Psoas muscle (tissue), 8 donors: ENCODE measurements around the gene TACSTD2. TPM values are rescaled to one million over a fixed set of nuclear protein-coding genes. Genes with fewer than 3 reads are reported as not detected.
"Not testable (repeated sequence)": the region's sequence is repeated elsewhere in the genome, so short reads cannot be mapped to it uniquely, and the experiment has no call there.

ENCODE experiments used
- ATAC-seq, 4 donors: fragments of 200-7000 bp; cut with Tn5 transposase; one replicate each; pipeline ENCODE4 v1.9.1; 2020; ENCODE audit warnings: moderate library complexity in 3 of 4, mild to moderate bottlenecking in 2 of 4
- DNase-seq, 2 donors: peaks; one replicate each; pipeline ENCODE4 v3.0.0-alpha.2; 2020
- H3K27ac ChIP-seq: fragments of 200-600 bp; one replicate; pipeline ENCODE4 v1.8.0; 2022
- H3K27me3 ChIP-seq, 3 donors: fragments of 200-600 bp in 1 of 3; one replicate each; pipeline versions ENCODE4 v1.6.1 to v1.8.0; 2013 to 2022; ENCODE audit warnings: low read length in 2 of 3, mild to moderate bottlenecking in 2 of 3, moderate library complexity in 1 of 3; ENCODE audit not compliant: insufficient read depth in 3 of 3
- H3K36me3 ChIP-seq, 2 donors: fragments of 200-600 bp in 1 of 2; one replicate each; pipeline versions ENCODE4 v1.6.1 to v1.8.0; 2013 to 2022; ENCODE audit warnings: low read depth in 1 of 2, mild to moderate bottlenecking in 1 of 2, moderate library complexity in 1 of 2; ENCODE audit not compliant: insufficient read depth in 1 of 2
- H3K4me1 ChIP-seq: fragments of 200-600 bp; one replicate; pipeline ENCODE4 v1.8.0; 2022
- H3K4me3 ChIP-seq: fragments of 200-600 bp; one replicate; pipeline ENCODE4 v1.8.0; 2022; ENCODE audit warnings: mild to moderate bottlenecking
- H3K9me3 ChIP-seq: fragments of 200-600 bp; one replicate; pipeline ENCODE4 v1.8.0; 2022
- CTCF ChIP-seq: fragments of 200-600 bp; IDR thresholded peaks from one replicate; pipeline ENCODE4 v1.8.0; 2022; ENCODE audit warnings: antibody characterized with exemption
- WGBS, 3 donors: extraction: QIAGEN DNeasy Blood & Tissue Kit; methylation state at CpG; one replicate each; pipeline versions ENCODE4 v1.1.6 to v1.1.7; 2013; 5-methylcytosine and 5-hydroxymethylcytosine counted together
- intact Hi-C, 2 donors: fragments of 100-400 bp; cut with DNase I; formaldehyde crosslinking; loops; one replicate each; pipeline versions ENCODE4 v1.11.0 to v1.14.2; 2022
- long read RNA-seq, 2 donors: library from polyadenylated mRNA; unstranded; transcript quantifications; one replicate each; pipeline ENCODE4 v2.0.0, GENCODE V29; 2021
- polyA plus RNA-seq, 3 donors: library from polyadenylated mRNA; stranded (reverse); fragments of 200-250 nt; gene quantifications; one replicate each; pipeline ENCODE4 v1.2.3, GENCODE V29; 2013
- total RNA-seq, 4 donors: library from RNA; stranded (reverse); fragmentation: NEBNext Ultra II Directional in 2 of 4; extraction: Animal tissue kit (Norgen Biotek cat#: 25700) in 2 of 4; gene quantifications; one replicate each; pipeline versions ENCODE4 v1.2.1 to v1.2.4, GENCODE V29; 2021 to 2023
- donor health status: healthy with polysubstance abuse.
- donor health status: DM: no; HTN: no; CAD: no; lungs with moderate emphysema.
- donor health status: Bipolar disorder and iron deficiency.
- donor health status: healthy.
- donor health status: DM: yes; HTN: yes; CAD: no.
- donor health status: DM: no; HTN: no; CAD: no.
- donor health status: DM: no; HTN: no; CAD: no.
- donor health status: DM: yes; HTN: yes; CAD: no.

Gene TACSTD2
- total RNA-seq, result under 1 TPM; 0.12 to 0.22 (median 0.16) TPM
- under 1 TPM; 0.25 to 0.34 (median 0.30) TPM for polyA plus RNA-seq
- long read RNA-seq, donor 1, result 0 reads
- long read RNA-seq, donor 2, result 0 reads

- no peak within 1 kb of the TSS for H3K27ac ChIP-seq
- no peaks in the 10 kb centered on the region for H3K36me3 ChIP-seq
- H3K4me1 ChIP-seq, result no peaks in the 10 kb centered on the region
- H3K4me3 ChIP-seq, result peak within 1 kb of the TSS; percentile 58
- no peaks in the 10 kb centered on the region for H3K9me3 ChIP-seq
- DNase-seq (peak; percentile 25 to 48), ATAC-seq (peak; percentile 33 to 48 (median 42))
- TF ChIP-seq CTCF, result no peak
- 16 to 20% (median 17%) methylated on average over 79 to 107 of the region's 107 CpGs for WGBS, 3 donors
- intact Hi-C loops, result no loop called here
- peaks cover 0 to 53% (median 7%) of the 10 kb centered on the region in 3 donors for H3K27me3 ChIP-seq
These were observed at the start of gene TACSTD2 for GRCh38 chr1:58576727-58577653. Gene TACSTD2, minus strand, starts transcription at chr1:58577252. Its CDS starts 96 bp downstream, at chr1:58577156.

GRCh38 chr1:58626293-58626692 lies 49.2 kb upstream of the TACSTD2 start:
- Histone ChIP-seq H3K4me1 (no peaks in the 10 kb centered on the region), H3K27me3 (no peaks in the 10 kb centered on the region), H3K36me3 (no peaks in the 10 kb centered on the region), H3K27ac (no peak overlapping the region), H3K9me3 (no peaks in the 10 kb centered on the region), H3K4me3 (no peak overlapping the region)
- DNase-seq, result no peak
- no peak for TF ChIP-seq CTCF
- intact Hi-C loops, result no loop called here
- ATAC-seq, result no peak

- DNase-seq, H3K27ac ChIP-seq, H3K9me3 ChIP-seq, intact Hi-C loops, H3K36me3 ChIP-seq, H3K27me3 ChIP-seq, ATAC-seq, H3K4me3 ChIP-seq: not testable (repeated sequence)
- peaks cover 14% of the 10 kb centered on the region for H3K4me1 ChIP-seq
- 96 to 99% (median 97%) methylated on average over 22 to 27 of the region's 27 CpGs for WGBS, 3 donors
These were observed 46.2 kb upstream of the TACSTD2 start for GRCh38 chr1:58623259-58623658.

- H3K36me3 ChIP-seq, result no peaks in the 10 kb centered on the region
- H3K27ac ChIP-seq, result no peak overlapping the region
- DNase-seq (no peak), ATAC-seq (no peak)
- intact Hi-C loops, result no loop called here
- H3K4me3 ChIP-seq, result no peak overlapping the region
- WGBS, 3 donors, result 91 to 94% (median 93%) methylated on average over 6 of the region's 6 CpGs
- H3K4me1 ChIP-seq, result peaks cover 14% of the 10 kb centered on the region
- no peaks in the 10 kb centered on the region for H3K9me3 ChIP-seq
- TF ChIP-seq CTCF, result no peak
- H3K27me3 ChIP-seq, result no peaks in the 10 kb centered on the region
These were observed 45.5 kb upstream of the TACSTD2 start for GRCh38 chr1:58622571-58622970.

- no peaks in the 10 kb centered on the region for H3K36me3 ChIP-seq
- H3K4me3 ChIP-seq, result no peak overlapping the region
- peaks cover 14% of the 10 kb centered on the region for H3K4me1 ChIP-seq
- WGBS, 3 donors, result 79 to 94% (median 86%) methylated on average over 3 of the region's 3 CpGs
- TF ChIP-seq CTCF, result no peak
- no peaks in the 10 kb centered on the region for H3K27me3 ChIP-seq
- H3K9me3 ChIP-seq, result no peaks in the 10 kb centered on the region
- ATAC-seq, result no peak
- intact Hi-C loops, result no loop called here
- no peak overlapping the region for H3K27ac ChIP-seq
- DNase-seq, result no peak
These were observed 44.3 kb upstream of the TACSTD2 start for GRCh38 chr1:58621391-58621790.
